Endothelial cell of umbilical vein (primary cell): ENCODE data around the gene SLC22A23. TPM values are rescaled to one million over a fixed set of nuclear protein-coding genes. Genes with fewer than 3 reads are reported as not detected.

ENCODE experiments used
- BruUV-seq: library from RNA; stranded (reverse); fragments of 400-500 nt; replicated peaks from 2 replicates; lab custom pipeline; 2021; lab: Mats Ljungman, UMichigan
- CTCF ChIA-PET: fragments of 300-600, 350-600 bp; sonication (Branson Sonifier 250); formaldehyde crosslinking; loops from one replicate; lab custom pipeline; 2021; ENCODE audit warnings: antibody characterized with exemption, inconsistent platforms; lab: Charles Lee
- POLR2A ChIA-PET: fragments of 300-600, 350-600 bp; sonication (Branson Sonifier 250); formaldehyde crosslinking; loops from one replicate; lab custom pipeline; 2021; ENCODE audit warnings: antibody characterized with exemption, inconsistent platforms; lab: Charles Lee
- DNase-seq: peaks from one replicate; pipeline ENCODE4 v3.0.0-alpha.2; 2011; ENCODE audit warnings: low read depth, low spot score
- FAIRE-seq: peaks from 2 replicates; lab custom pipeline; 2011; peaks lifted over from hg19 to GRCh38; lab: Jason Lieb, UNC
- H2AFZ ChIP-seq: 2 replicates; pipeline ENCODE4 v1.6.0; 2012; ENCODE audit warnings: low read depth, low read length, control low read depth, inconsistent platforms
- H3K27ac ChIP-seq: 2 replicates; pipeline ENCODE4 v1.5.1; 2011; ENCODE audit warnings: low read depth, mild to moderate bottlenecking, control low read depth, low read length, moderate library complexity; ENCODE audit not compliant: insufficient read depth
- H3K27me3 ChIP-seq, 2 experiments: 2 replicates each; pipeline versions ENCODE4 v1.6.0 to v1.6.1; 2011; ENCODE audit warnings: low read length in 2 of 2, mixed read lengths in 1 of 2; ENCODE audit not compliant: control insufficient read depth in 2 of 2, insufficient read depth in 2 of 2
- H3K36me3 ChIP-seq, 2 experiments: 2 replicates in 1 of 2; 3 replicates in 1 of 2; pipeline ENCODE4 v1.5.1; 2011; ENCODE audit warnings: low read length in 2 of 2, mild to moderate bottlenecking in 1 of 2, moderate library complexity in 1 of 2; ENCODE audit not compliant: control insufficient read depth in 2 of 2, insufficient read depth in 2 of 2; ENCODE audit errors: extremely low read depth in 1 of 2
- H3K4me1 ChIP-seq: 3 replicates; pipeline ENCODE4 v1.5.1; 2011; ENCODE audit warnings: mild to moderate bottlenecking, low read length; ENCODE audit not compliant: control insufficient read depth, insufficient read depth; ENCODE audit errors: extremely low read depth
- H3K4me2 ChIP-seq: 2 replicates; pipeline ENCODE4 v1.6.1; 2011; ENCODE audit warnings: low read length, control low read depth, mixed read lengths; ENCODE audit not compliant: insufficient read depth
- H3K4me3 ChIP-seq, 3 experiments: fragments of 200-600 bp in 1 of 3; sonication (generic), shearing (Covaris generic) in 1 of 3; replicated peaks in 1 of 3; 2 replicates each; pipeline ENCODE4 v1.5.1; 2011 to 2016; ENCODE audit warnings: control low read depth in 3 of 3, low read length in 3 of 3, mild to moderate bottlenecking in 2 of 3, inconsistent platforms in 1 of 3, low read depth in 1 of 3, moderate library complexity in 1 of 3; ENCODE audit not compliant: insufficient read depth in 1 of 3
- H3K79me2 ChIP-seq: 2 replicates; pipeline ENCODE4 v1.6.0; 2012; ENCODE audit warnings: low read length, inconsistent platforms; ENCODE audit not compliant: control insufficient read depth, insufficient read depth
- H3K9ac ChIP-seq: replicated peaks from 2 replicates; pipeline ENCODE3; 2011; ENCODE audit warnings: low read length, control low read depth; ENCODE audit not compliant: insufficient read depth; ENCODE audit errors: extremely low read depth
- H3K9me1 ChIP-seq: replicated peaks from 3 replicates; pipeline ENCODE4 v1.6.0; 2011; ENCODE audit warnings: mild to moderate bottlenecking, low read length; ENCODE audit not compliant: control insufficient read depth, insufficient read depth; ENCODE audit errors: extremely low read depth
- H3K9me3 ChIP-seq: replicated peaks from 2 replicates; pipeline ENCODE4 v1.5.1; 2012; ENCODE audit warnings: low read length, inconsistent platforms; ENCODE audit not compliant: control insufficient read depth, insufficient read depth
- H4K20me1 ChIP-seq: replicated peaks from 2 replicates; pipeline ENCODE3; 2011; ENCODE audit warnings: mild to moderate bottlenecking, low read length; ENCODE audit not compliant: control insufficient read depth, insufficient read depth; ENCODE audit errors: extremely low read depth
- CTCF ChIP-seq, 2 donors: IDR thresholded peaks; 1 replicate in 1 of 2; 2 replicates in 1 of 2; pipeline ENCODE4 v1.5.1; 2011; ENCODE audit warnings: low read length in 2 of 2, mild to moderate bottlenecking in 2 of 2, moderate library complexity in 2 of 2, control low read depth in 1 of 2, inconsistent platforms in 1 of 2, low read depth in 1 of 2; ENCODE audit not compliant: insufficient read depth in 1 of 2; ENCODE audit errors: extremely low read depth in 1 of 2
- EZH2 ChIP-seq: IDR thresholded peaks from 2 replicates; pipeline ENCODE4 v1.6.1; 2012; ENCODE audit warnings: borderline replicate concordance, low read depth, mild to moderate bottlenecking, moderate library complexity, low read length, inconsistent platforms; ENCODE audit not compliant: severe bottlenecking
- FOS ChIP-seq: IDR thresholded peaks from 2 replicates; pipeline ENCODE4 v1.6.1; 2011; ENCODE audit warnings: mild to moderate bottlenecking, low read length, moderate library complexity, borderline replicate concordance; ENCODE audit not compliant: insufficient read depth
- GATA2 ChIP-seq: IDR thresholded peaks from 2 replicates; pipeline ENCODE4 v1.7.0; 2011; ENCODE audit warnings: low read depth, mild to moderate bottlenecking, moderate library complexity, mixed read lengths, low read length; ENCODE audit not compliant: insufficient read length, insufficient read depth
- JUN ChIP-seq: IDR thresholded peaks from 2 replicates; pipeline ENCODE4 v1.6.1; 2011; ENCODE audit warnings: borderline replicate concordance, low read depth; ENCODE audit not compliant: insufficient read length, insufficient read depth
- MYC ChIP-seq: IDR thresholded peaks from one replicate; pipeline ENCODE4 v1.6.1; 2011; ENCODE audit warnings: mild to moderate bottlenecking, low read depth, low read length
- POLR2A ChIP-seq: IDR thresholded peaks from 2 replicates; pipeline ENCODE4 v1.6.1; 2012; ENCODE audit warnings: low read depth, mild to moderate bottlenecking, control low read depth, low read length
- POLR2AphosphoS5 ChIP-seq: IDR thresholded peaks from 2 replicates; pipeline ENCODE4 v1.6.1; 2012; ENCODE audit warnings: low read depth, mild to moderate bottlenecking, control low read depth, low read length, moderate library complexity; ENCODE audit not compliant: insufficient read depth
- dilution Hi-C: fragments of 300-500 bp; cut with MboI; formaldehyde crosslinking; loops from one replicate; pipeline ENCODE4 v1.15.0; 2019; ENCODE audit warnings: low sequenced_read_pairs; ENCODE audit not compliant: extremely low pct_ligation_motif_present
- intact Hi-C: fragments of 100-400 bp; cut with micrococcal nuclease; formaldehyde crosslinking; loops from one replicate; pipeline ENCODE4 v1.10.0; 2022
- polyA plus RNA-seq, 4 experiments: library from polyadenylated mRNA; depleted of rRNA in 3 of 4; stranded (reverse) in 3 of 4; unstranded in 1 of 4; fragments of >200 nt; gene quantifications; 2 replicates each; pipeline versions ENCODE4 v1.2.1 to v1.2.3, GENCODE V29; 2011 to 2012; ENCODE audit warnings: missing spikeins in 1 of 4
- total RNA-seq: library from RNA; stranded (reverse); gene quantifications from 2 replicates; pipeline ENCODE4 v1.2.3, GENCODE V29; 2021
- TF ChIP-seq, protein P1 (sequence below): IDR thresholded peaks from 2 replicates; pipeline ENCODE4 v1.6.1; 2011; ENCODE audit not compliant: insufficient read depth, insufficient read length

The SLC22A23 gene
- total and polyA plus RNA-seq, 2 donors (not counting 3 experiments of a cell fraction or from before 2014, with no cell fraction given), result 4.2 to 14.3 TPM

DNA sequence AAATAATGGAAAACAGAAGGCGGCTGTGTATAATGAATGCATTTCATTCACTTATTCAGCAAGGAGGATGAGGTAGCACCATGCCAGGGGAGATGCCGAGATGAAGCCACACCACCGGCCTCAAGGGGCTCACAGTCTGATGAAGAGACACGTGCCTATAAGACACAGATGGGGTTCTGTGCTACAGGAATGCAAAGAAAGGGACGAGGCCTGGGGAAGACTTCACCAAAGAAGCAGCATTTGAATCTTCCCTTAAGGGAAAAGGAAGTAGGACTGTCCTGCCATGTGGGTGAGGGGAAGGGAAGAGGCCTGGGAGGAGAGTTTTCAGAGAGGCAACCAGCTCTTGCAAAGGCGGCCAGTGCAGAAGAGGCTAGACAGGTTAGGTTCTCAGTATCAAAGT lies 99.2 kb downstream of the SLC22A23 start:
- no peak for FAIRE-seq

More for the DNA sequence above, 99.2 kb downstream of the SLC22A23 start:
- ChIA-PET POLR2A (interaction anchor here (0.6 kb wide), 1 partner anchor 354 kb away, joined by 7 read pairs; no protein-coding TSS in a partner anchor), CTCF (interaction anchor here (1.3 kb wide), 1 partner anchor 11 kb away, joined by 4 read pairs; no protein-coding TSS in a partner anchor)
- no peaks in the 10 kb centered on the region for H3K9me3 ChIP-seq
- no peak for DNase-seq
- BruUV-seq, result no TSS peak
- H4K20me1 ChIP-seq, result no peaks in the 10 kb centered on the region
- no peak overlapping the region for H2AFZ ChIP-seq
- H3K27me3 ChIP-seq, result no peaks in the 10 kb centered on the region
- H3K27ac ChIP-seq, result no peak overlapping the region
- H3K4me1 ChIP-seq, result peaks cover 6% of the 10 kb centered on the region
- H3K9me1 ChIP-seq, result no peaks in the 10 kb centered on the region
- H3K9ac ChIP-seq, result no peak overlapping the region
- intact Hi-C loops, result no loop called here
- H3K79me2 ChIP-seq, result no peaks in the 10 kb centered on the region
- TF ChIP-seq GATA2, result no peak
- no peak for TF ChIP-seq POLR2A
- no peak for TF ChIP-seq JUN
- TF ChIP-seq FOS, result no peak
- no peak for TF ChIP-seq EZH2
- no peak for TF ChIP-seq MYC
- TF ChIP-seq POLR2AphosphoS5, result no peak
- no peak for TF ChIP-seq CTCF (IDR thresholded peaks at IDR 0.05; ENCODE audit: extremely low read depth in 1 of 2, insufficient read depth in 1 of 2, low read depth in 1 of 2, low read length in 2 of 2)
- TF ChIP-seq, protein P1, sequence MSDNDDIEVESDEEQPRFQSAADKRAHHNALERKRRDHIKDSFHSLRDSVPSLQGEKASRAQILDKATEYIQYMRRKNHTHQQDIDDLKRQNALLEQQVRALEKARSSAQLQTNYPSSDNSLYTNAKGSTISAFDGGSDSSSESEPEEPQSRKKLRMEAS, result no peak
- dilution Hi-C loops, result no loop called here
- H3K36me3 ChIP-seq, result no peaks in the 10 kb centered on the region
- H3K4me3 ChIP-seq, result no peak overlapping the region
- H3K4me2 ChIP-seq, result no peak overlapping the region
